ENCODE results near the gene BMP15. TPM values are rescaled to one million over a fixed set of nuclear protein-coding genes. Genes with fewer than 3 reads are reported as not detected.

Gene BMP15
- total and polyA plus RNA-seq, 4 donors: not detected

GRCh38 chrX:50889582-50889981, 21.0 kb upstream of the BMP15 start:
- H3K9ac ChIP-seq (ENCODE audit: low read depth in 1 of 2, low read length in 2 of 2): no peak overlapping the region
- no peak overlapping the region for H3K27ac ChIP-seq (ENCODE audit: low read depth in 1 of 2, low read length in 2 of 2)
- H3K36me3 ChIP-seq (ENCODE audit: control insufficient read depth in 4 of 4, insufficient read depth in 3 of 4, low read depth in 1 of 4, low read length in 3 of 4): no peaks in the 10 kb centered on the region
- no peaks in the 10 kb centered on the region for H3K27me3 ChIP-seq (ENCODE audit: control insufficient read depth in 4 of 4, insufficient read depth in 4 of 4, low read length in 3 of 4)
- no peak for TF ChIP-seq MAX (IDR thresholded peaks at IDR 0.05)
- no peak for TF ChIP-seq NR2F2 (IDR thresholded peaks at IDR 0.05)
- no peak for TF ChIP-seq FOXA1 (IDR thresholded peaks at IDR 0.05)
- TF ChIP-seq ATF3 (IDR thresholded peaks at IDR 0.05): no peak
- TF ChIP-seq RXRA (IDR thresholded peaks at IDR 0.05): no peak
- TF ChIP-seq GABPA (IDR thresholded peaks at IDR 0.05 in 1 of 2, conservative IDR thresholded peaks at IDR 0.05 in 1 of 2): no peak
- TF ChIP-seq CTCF (IDR thresholded peaks at IDR 0.05; ENCODE audit: low read depth, low read length, missing input control): no peak
- TF ChIP-seq EGR1 (IDR thresholded peaks at IDR 0.05; ENCODE audit: low read depth in 2 of 2): no peak
- no peak for TF ChIP-seq FOXA2 (IDR thresholded peaks at IDR 0.05)
- 86% methylated on average over 4 of the region's 4 CpGs for WGBS
- H3K4me3 ChIP-seq (ENCODE audit: low read depth in 1 of 3, low read length in 3 of 3): no peak overlapping the region
- H3K4me1 ChIP-seq (ENCODE audit: control insufficient read depth in 4 of 4, insufficient read depth in 4 of 4, low read length in 3 of 4): no peaks in the 10 kb centered on the region
- DNase-seq (ENCODE audit: low spot score): no peak
- H3K9me3 ChIP-seq (ENCODE audit: control insufficient read depth in 4 of 4, low read length in 3 of 4): peaks cover 0 to 1% (median 0%) of the 10 kb centered on the region in 4 donors

GRCh38 chrX:50893047-50893446, 17.5 kb upstream of the BMP15 start:
- Histone ChIP-seq H3K4me3 (ENCODE audit: low read depth in 1 of 3, low read length in 3 of 3) (no peak overlapping the region), H3K27ac (ENCODE audit: low read depth in 1 of 2, low read length in 2 of 2) (no peak overlapping the region), H3K36me3 (ENCODE audit: control insufficient read depth in 4 of 4, insufficient read depth in 3 of 4, low read depth in 1 of 4, low read length in 3 of 4) (no peaks in the 10 kb centered on the region), H3K9me3 (ENCODE audit: control insufficient read depth in 4 of 4, low read length in 3 of 4) (peaks cover 0 to 1% (median 0%) of the 10 kb centered on the region in 4 donors), H3K9ac (ENCODE audit: low read depth in 1 of 2, low read length in 2 of 2) (no peak overlapping the region), H3K27me3 (ENCODE audit: control insufficient read depth in 4 of 4, insufficient read depth in 4 of 4, low read length in 3 of 4) (peaks cover 0 to 4% (median 0%) of the 10 kb centered on the region in 4 donors), H3K4me1 (ENCODE audit: control insufficient read depth in 4 of 4, insufficient read depth in 4 of 4, low read length in 3 of 4) (no peaks in the 10 kb centered on the region)
- TF ChIP-seq TAF1 (conservative IDR thresholded peaks at IDR 0.05) (no peak), RAD21 (IDR thresholded peaks at IDR 0.05) (no peak), NR2F2 (IDR thresholded peaks at IDR 0.05) (no peak), FOXA2 (IDR thresholded peaks at IDR 0.05) (no peak), YY1 (IDR thresholded peaks at IDR 0.05) (no peak), SP1 (IDR thresholded peaks at IDR 0.05) (no peak), ATF3 (IDR thresholded peaks at IDR 0.05) (no peak), JUND (IDR thresholded peaks at IDR 0.05) (no peak)
- 98% methylated on average over 3 of the region's 3 CpGs for WGBS
- DNase-seq (ENCODE audit: low spot score): no peak

- peaks cover 0 to 4% (median 0%) of the 10 kb centered on the region in 4 donors for H3K27me3 ChIP-seq (ENCODE audit: control insufficient read depth in 4 of 4, insufficient read depth in 4 of 4, low read length in 3 of 4)
- no peak for DNase-seq (ENCODE audit: low spot score)
- peaks cover 0 to 1% (median 0%) of the 10 kb centered on the region in 4 donors for H3K9me3 ChIP-seq (ENCODE audit: control insufficient read depth in 4 of 4, low read length in 3 of 4)
- no peaks in the 10 kb centered on the region for H3K4me1 ChIP-seq (ENCODE audit: control insufficient read depth in 4 of 4, insufficient read depth in 4 of 4, low read length in 3 of 4)
- H3K9ac ChIP-seq (ENCODE audit: low read depth in 1 of 2, low read length in 2 of 2): no peak overlapping the region
- 0% methylated on average over 1 of the region's 1 CpG for WGBS
- no peak for TF ChIP-seq RAD21 (IDR thresholded peaks at IDR 0.05)
- TF ChIP-seq JUND (IDR thresholded peaks at IDR 0.05): no peak
- no peak for TF ChIP-seq CTCF (IDR thresholded peaks at IDR 0.05; ENCODE audit: low read depth, low read length, missing input control)
- TF ChIP-seq YY1 (IDR thresholded peaks at IDR 0.05): no peak
- TF ChIP-seq MAX (IDR thresholded peaks at IDR 0.05): no peak
- TF ChIP-seq GABPA (IDR thresholded peaks at IDR 0.05 in 1 of 2, conservative IDR thresholded peaks at IDR 0.05 in 1 of 2): no peak
- no peak for TF ChIP-seq TAF1 (conservative IDR thresholded peaks at IDR 0.05)
- TF ChIP-seq ATF3 (IDR thresholded peaks at IDR 0.05): no peak
- TF ChIP-seq RXRA (IDR thresholded peaks at IDR 0.05): no peak
- TF ChIP-seq FOXA2 (IDR thresholded peaks at IDR 0.05): no peak
- TF ChIP-seq NR2F2 (IDR thresholded peaks at IDR 0.05): no peak
- no peak for TF ChIP-seq SP1 (IDR thresholded peaks at IDR 0.05)
- no peak overlapping the region for H3K4me3 ChIP-seq (ENCODE audit: low read depth in 1 of 3, low read length in 3 of 3)
- no peaks in the 10 kb centered on the region for H3K36me3 ChIP-seq (ENCODE audit: control insufficient read depth in 4 of 4, insufficient read depth in 3 of 4, low read depth in 1 of 4, low read length in 3 of 4)
- no peak overlapping the region for H3K27ac ChIP-seq (ENCODE audit: low read depth in 1 of 2, low read length in 2 of 2)
These were observed 17.1 kb upstream of the BMP15 start for GRCh38 chrX:50893466-50893865.
